HuH-7.5 (cell line): ENCODE data around the gene FKBP10.
A peak's percentile ranks its signal among the peaks of the same experiment; 100 is the strongest.

Source experiments
- DNase-seq: peaks from one replicate; pipeline ENCODE4 v3.0.0; 2011; ENCODE audit warnings: low spot score

The FKBP10 gene

GRCh38 chr17:41784207-41784744, 28.5 kb upstream of the FKBP10 start:
- DNase-seq: no peak

- no peak for DNase-seq
Observed at GRCh38 chr17:41785091-41785858, 27.5 kb upstream of the FKBP10 start.

GRCh38 chr17:41785859-41786226, 27.0 kb upstream of the FKBP10 start:
- DNase-seq: no peak

- DNase-seq: peak; percentile 97
Observed at GRCh38 chr17:41786227-41787020, 26.4 kb upstream of the FKBP10 start, which contains the start of gene JUP. Gene JUP, minus strand, starts transcription at chr17:41786711. Its CDS starts 14,857 bp downstream, at chr17:41771854.

DNA sequence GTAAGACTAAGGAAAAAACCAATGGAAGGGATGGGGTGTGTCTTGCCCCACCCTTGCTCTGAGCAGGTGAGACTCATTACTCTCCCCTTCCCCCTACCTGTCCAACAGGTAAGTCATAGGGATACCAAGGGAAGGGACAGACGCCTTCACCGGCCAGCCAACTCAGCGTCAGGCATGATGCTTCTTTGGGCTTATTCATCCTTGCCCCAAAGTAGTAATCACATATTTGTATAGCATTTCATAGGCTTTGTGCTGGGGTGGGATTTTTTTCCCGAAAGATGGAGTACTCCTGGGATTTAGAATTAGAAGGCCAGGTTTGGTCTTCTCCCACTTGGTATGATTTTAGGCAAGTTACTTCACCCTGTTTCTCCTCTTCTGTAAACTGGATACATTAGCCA, 25.8 kb upstream of the FKBP10 start:
- DNase-seq: no peak

- DNase-seq: peak; percentile 32
Observed at GRCh38 chr17:41792845-41793783, 19.7 kb upstream of the FKBP10 start.

- DNase-seq: peak; percentile 14
Observed at GRCh38 chr17:41793784-41794539, 18.8 kb upstream of the FKBP10 start.

GRCh38 chr17:41794540-41794975, 18.2 kb upstream of the FKBP10 start:
- DNase-seq: no peak

DNA sequence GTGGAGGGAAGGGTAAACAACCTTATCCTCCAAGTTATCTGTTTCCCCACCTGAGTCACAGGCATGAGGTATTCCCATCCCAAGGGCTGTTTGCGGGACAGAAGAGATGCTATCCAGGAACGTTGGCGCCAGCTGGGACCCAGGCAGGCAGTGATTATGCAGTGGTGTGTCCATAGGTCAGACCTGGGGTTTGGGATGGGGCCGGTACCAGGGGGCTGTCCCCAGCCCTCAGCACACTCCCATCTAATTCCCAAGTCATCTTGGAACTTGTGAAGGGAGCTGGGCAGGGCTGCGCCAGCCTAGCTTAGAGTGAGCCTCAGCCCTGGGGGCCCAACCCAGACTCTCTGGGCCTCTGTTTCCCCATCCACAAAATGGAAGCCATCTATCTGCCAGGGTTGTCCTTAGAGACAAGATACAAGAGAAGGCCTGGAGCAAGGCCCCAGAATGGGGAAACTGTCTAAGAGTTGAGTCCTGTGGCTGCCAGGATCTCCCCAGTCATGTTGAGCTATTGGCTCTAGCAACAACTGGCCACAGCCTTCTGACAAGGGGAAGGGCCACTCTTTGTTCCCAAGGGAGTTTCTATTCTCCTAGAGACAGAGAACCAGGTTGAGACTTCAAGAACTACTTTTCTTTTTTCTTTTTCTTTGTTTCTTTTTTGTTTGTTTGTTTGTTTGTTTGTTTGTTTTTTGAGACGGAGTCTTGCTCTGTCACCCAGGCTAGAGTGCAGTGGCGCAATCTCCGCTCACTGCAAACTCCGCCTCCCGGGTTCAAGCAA, 16.5 kb upstream of the FKBP10 start:
- DNase-seq: peak; percentile 9

DNA sequence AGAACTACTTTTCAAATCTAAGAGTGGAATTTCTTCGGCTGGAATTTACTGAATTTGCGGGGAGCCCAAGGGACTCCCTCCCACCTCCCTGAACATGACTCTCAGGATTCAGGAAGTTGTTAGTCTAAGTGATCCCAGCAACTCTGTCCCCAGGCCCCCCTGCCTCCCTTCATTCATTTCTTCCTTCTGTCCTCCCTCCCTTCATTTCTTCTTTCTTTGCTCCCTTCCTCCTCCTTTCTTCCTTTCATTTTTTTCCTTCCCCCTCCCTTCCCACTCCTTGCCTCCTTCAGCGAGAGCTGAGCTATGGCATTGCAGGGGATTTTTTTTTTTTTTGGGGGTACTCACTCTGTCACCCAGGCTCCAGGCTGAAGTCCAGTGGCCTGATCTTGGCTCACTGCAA, 15.4 kb upstream of the FKBP10 start:
- no peak for DNase-seq

DNA sequence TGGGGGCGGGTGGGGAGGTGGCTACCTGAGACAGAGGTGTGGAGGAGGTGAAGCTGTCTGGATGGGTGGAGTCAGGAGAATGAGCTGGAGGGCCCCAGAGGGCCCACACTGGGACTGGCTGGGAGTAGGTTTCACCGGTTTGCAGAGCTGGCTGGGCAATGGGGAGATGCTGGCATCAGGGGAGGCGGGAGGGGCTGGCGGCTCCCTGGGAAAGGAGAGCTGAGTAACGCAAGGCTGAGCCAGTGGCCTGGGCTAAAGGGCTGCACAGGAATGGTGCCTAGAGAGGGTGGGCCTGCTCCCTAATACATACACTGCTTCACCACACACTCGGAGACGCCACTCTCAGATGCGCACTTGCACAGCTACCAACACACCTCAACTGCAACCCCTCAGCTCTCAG, 13.4 kb upstream of the FKBP10 start:
- no peak for DNase-seq

DNA sequence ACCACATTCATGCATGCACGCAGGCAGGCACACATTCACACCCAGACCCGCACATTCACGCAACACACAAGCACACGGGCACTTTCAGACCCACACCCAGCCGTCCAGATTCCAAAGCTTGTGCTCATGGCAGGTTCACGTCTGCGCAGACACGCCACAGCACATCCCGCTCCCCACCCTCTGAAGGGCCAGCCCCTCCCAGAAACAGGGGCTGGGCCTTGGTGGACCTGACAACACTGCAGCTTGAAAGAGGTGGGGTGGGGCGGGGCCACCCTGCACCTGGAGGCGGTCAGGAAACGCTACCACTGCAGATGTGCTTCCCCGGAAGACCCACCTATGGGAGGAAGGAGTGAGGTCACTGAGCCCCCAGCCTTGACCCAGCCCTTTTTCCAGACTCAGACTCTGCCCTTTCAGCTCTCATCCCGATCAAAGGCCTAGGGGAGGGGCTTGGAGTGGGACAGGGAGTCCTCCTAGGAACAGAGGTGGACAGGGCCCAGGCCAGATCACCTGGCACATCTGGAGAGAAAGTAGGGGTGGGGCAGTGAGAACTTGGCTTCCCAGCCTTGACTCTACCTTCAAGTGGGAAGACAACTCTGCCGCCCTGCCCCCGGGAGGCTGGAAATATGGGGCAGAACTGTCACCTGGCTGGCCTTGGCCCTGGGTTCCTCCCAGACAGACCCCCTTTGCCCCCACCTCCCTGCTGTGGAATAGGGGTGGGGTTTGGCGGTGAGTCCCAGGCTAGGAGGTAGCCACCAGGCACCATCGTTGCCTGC, 12.0 kb upstream of the FKBP10 start:
- DNase-seq: peak; percentile 4

GRCh38 chr17:41801374-41802271, 11.2 kb upstream of the FKBP10 start:
- peak; percentile 73 for DNase-seq

- peak; percentile 1 for DNase-seq
Observed at GRCh38 chr17:41803049-41804020, 9.5 kb upstream of the FKBP10 start.

DNA sequence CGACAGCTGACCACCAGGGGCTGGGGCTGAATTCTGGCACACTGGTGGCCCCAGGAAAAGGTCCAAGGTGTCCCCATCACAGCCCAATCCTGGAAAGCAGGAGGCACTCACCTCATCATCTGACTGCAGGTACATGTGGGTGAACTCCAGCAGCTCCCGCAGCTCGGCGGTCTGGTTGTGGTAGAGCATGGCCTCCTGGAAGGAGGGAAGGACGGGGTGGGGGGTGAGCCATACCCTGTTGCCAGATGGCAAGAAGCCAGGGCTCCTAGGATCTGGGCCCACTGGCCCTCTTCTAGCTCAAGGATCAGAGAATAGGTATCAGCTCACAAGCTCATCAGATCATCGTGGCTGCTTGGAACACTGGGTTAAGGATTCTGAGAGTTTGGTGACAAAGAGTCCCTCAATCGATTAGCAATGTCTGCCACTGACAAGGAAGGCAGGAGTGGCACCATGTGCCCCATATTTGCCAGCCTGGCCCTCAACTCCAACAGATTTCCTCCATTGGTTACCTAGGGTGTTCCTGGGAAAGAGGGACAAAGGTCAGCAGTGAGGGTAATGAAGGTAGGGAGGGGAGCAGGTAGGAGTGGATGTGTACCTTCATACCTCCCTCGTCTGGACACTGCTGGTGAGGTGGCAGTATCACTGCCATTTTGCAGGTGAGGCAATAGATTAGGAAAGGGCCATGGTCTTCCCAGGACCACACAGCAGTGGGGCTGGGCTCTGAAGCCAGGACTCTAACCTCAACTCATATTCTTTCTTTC, 5.9 kb upstream of the FKBP10 start:
- DNase-seq: no peak
